SK-N-SH treated with all-trans-retinoic acid at 6 μM for 48 hours (cell line): ENCODE data around the gene GAS2L3.

ENCODE experiments used
- ATAC-seq: fragments of 200-7000 bp; cut with Tn5 transposase; 3 replicates; pipeline ENCODE4 v1.9.1; 2020; ENCODE audit warnings: mild to moderate bottlenecking, moderate library complexity
- RARB ChIP-seq: fragments of 250-450 bp; sonication (Bioruptor Pico); IDR thresholded peaks from 2 replicates; pipeline ENCODE4 v1.8.0; 2021; ENCODE audit warnings: mild to moderate bottlenecking, moderate library complexity

GAS2L3 gene

DNA sequence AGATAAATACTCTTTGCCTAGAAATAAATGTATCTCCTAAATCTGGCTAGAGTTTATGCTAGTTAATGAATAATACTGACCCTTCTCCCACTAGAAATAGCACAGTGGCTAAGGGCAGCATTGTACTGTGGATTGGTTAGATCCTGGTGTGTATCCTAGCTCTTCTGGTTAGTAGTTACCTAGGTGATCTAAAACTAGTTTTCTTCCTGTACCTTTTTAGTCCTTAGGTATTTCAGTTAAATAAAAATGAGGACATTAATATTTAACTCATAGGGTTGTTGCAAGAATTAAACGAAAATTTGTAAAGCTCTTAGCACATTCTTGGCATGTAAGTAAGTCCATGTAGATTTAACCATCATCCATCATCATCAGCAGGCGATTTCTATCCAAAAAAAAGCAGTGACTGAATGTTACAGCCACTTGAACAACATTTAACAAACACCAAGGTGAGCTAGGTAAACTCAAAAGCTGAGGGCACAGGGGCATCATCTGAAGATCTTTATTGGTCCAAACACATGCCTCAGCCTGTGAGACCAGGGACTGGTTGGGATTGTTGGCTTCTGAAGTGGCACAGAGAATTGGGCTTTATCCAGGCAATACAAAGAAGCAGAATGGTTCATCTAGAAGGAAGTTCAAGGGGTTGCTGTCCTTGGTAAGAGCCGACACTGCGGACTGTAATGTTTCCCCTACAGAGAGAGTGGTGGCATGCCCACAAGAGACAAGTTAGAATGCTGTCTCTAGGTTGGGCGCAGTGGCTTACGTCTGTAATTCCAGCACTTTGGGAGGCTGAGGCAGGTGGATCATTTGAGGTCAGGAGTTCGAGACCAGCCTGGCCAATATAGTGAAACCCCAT, 100.8 kb downstream of the GAS2L3 start:
- no peak for TF ChIP-seq RARB (CRISPR knock-in tag)
- no peak for ATAC-seq
